Uterus (tissue), 2 donors: ENCODE data around the gene GPR32.

Source experiments
- POLR2A ChIP-seq, 2 donors: fragments of 450-650 bp; IDR thresholded peaks; one replicate each; pipeline ENCODE4 v1.6.1; 2016; ENCODE audit warnings: antibody characterized with exemption in 2 of 2, mild to moderate bottlenecking in 1 of 2, moderate library complexity in 1 of 2
- TF ChIP-seq, protein P1 (sequence below), 4 experiments: fragments of 200-600 bp in 2 of 4; fragments of 450-650 bp in 2 of 4; sonication (generic) in 2 of 4; IDR thresholded peaks; one replicate each; pipeline ENCODE4 v1.5.1; 2016 to 2019; ENCODE audit warnings: antibody characterized with exemption in 4 of 4, mild to moderate bottlenecking in 2 of 4, moderate library complexity in 1 of 4

DNA sequence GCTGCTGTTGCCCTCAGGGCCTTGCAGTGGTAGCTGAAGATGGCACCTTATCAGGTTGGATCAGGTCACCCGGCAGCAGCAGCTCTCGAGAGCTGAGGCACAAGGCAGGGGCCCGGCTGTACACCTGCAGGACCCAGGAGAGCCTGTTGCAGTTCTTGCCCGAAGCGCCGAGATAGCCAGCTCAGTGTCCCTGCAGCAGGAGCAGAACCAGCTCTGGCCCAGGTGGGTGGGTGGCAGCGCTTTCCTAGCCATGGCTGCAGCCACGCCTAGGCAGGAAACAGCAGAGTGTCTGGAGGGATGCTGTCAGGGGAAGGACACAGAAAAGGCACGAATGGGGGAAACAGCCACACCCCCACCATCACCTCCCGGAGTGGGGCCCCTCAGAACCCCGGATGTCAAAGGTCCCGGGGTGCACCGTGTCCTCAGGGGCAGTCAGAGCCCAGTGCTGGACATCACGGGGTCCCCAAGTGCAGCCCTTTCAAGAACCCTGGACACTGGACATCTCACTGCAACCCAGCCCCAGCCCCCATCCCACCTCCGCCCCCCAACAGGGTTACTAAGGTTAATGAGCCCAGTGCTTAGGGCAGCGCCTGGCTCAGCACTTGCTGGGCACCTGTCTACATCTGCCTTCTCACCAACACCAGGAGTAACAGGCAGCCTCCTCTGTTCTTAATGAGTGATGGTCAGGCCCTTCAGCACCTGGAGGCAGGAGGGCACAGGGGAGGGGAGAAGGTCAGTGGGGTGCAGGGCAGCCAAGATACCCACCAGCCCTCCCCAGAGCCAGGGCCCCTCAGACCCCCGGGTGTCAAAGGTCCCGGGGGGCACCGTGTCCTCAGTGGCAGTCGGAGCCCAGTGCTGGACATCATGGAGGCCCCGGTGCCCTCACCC lies 28.6 kb downstream of the GPR32 start:
- TF ChIP-seq, protein P1, sequence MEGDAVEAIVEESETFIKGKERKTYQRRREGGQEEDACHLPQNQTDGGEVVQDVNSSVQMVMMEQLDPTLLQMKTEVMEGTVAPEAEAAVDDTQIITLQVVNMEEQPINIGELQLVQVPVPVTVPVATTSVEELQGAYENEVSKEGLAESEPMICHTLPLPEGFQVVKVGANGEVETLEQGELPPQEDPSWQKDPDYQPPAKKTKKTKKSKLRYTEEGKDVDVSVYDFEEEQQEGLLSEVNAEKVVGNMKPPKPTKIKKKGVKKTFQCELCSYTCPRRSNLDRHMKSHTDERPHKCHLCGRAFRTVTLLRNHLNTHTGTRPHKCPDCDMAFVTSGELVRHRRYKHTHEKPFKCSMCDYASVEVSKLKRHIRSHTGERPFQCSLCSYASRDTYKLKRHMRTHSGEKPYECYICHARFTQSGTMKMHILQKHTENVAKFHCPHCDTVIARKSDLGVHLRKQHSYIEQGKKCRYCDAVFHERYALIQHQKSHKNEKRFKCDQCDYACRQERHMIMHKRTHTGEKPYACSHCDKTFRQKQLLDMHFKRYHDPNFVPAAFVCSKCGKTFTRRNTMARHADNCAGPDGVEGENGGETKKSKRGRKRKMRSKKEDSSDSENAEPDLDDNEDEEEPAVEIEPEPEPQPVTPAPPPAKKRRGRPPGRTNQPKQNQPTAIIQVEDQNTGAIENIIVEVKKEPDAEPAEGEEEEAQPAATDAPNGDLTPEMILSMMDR (IDR thresholded peaks at IDR 0.05), result no peak
- TF ChIP-seq POLR2A (IDR thresholded peaks at IDR 0.05), result no peak
